H7 (cell line): ENCODE data around the gene EMX1. TPM values are rescaled to one million over a fixed set of nuclear protein-coding genes. Genes with fewer than 3 reads are reported as not detected.
A peak's percentile ranks its signal among the peaks of the same experiment; 100 is the strongest.

ENCODE experiments used
- DNase-seq: peaks from one replicate; pipeline ENCODE4 v3.0.0; 2012
- H3K27me3 ChIP-seq: 2 replicates; pipeline ENCODE4 v1.6.0; 2011; ENCODE audit warnings: mild to moderate bottlenecking, low read length; ENCODE audit not compliant: control insufficient read depth, insufficient read depth
- H3K36me3 ChIP-seq: replicated peaks from 2 replicates; pipeline ENCODE4 v1.5.1; 2011; ENCODE audit warnings: low read length; ENCODE audit not compliant: control insufficient read depth, insufficient read depth
- H3K4me3 ChIP-seq: 2 replicates; pipeline ENCODE4 v1.5.1; 2011; ENCODE audit warnings: low read depth, mild to moderate bottlenecking, control low read depth, low read length, moderate library complexity; ENCODE audit not compliant: insufficient read depth
- total RNA-seq: library from RNA; depleted of rRNA; stranded (reverse); fragments of >200 nt; shearing (Covaris generic); gene quantifications from 2 replicates; pipeline ENCODE4 v1.2.3, GENCODE V29; 2014

EMX1 gene
- total RNA-seq, 1 experiment from 2014 or later = 0.28 TPM

DNA sequence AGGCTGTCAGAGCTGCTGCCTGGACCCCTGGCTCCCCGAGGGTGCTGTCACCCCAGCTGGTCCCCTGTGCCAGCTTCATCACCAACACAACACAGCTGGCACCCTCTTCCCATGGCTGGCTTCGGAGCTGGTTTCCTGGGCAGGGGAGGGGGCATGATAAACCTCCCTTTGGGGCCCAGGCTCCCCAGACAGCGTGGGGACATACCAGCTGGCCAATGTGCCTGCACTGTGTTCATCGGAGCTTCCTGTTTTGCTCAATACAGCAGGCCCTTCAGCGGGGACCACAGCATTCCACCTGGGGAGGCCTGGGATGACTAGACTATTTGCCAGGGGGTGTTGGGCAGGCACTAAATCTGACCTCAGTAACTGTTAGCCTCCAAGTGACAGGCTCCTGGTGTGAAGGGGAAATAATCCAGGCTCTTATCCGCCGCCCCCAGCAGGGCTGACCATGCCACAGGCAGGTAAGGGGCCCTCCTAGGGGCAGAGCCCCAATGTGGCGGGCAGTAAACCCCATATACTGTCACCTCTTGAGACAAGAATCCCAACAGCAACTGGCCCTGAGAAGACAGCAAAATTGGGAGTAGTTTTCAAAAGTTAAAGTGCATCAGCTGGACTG, 44.6 kb downstream of the EMX1 start:
- DNase-seq = no peak
- no peaks in the 10 kb centered on the region; the same call in 1 of the 2 replicates for H3K36me3 ChIP-seq
- H3K27me3 ChIP-seq = no peaks in the 10 kb centered on the region
- H3K4me3 ChIP-seq = no peak overlapping the region

DNA sequence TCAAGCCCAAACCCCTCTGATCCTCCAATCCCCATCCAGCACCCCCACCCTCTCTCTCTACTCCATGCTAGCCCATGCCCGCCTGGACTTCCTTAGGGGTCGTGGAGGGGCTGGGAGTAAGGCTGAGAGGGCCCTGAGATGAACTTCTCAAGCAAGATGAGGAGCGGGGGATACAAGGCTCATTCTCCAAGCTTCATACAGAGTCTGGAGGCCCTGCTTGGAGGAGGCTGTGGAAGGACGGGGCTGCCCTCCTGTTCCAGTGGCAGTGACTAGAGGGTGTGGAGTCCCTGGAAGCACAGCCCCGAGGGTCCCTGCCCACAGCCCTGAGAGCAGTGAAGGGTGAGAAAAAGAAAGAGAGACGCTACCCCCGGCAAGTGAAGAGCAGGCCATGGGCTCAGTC, 45.6 kb downstream of the EMX1 start:
- H3K36me3 ChIP-seq = no peaks in the 10 kb centered on the region; the same call in 1 of the 2 replicates
- H3K27me3 ChIP-seq = no peaks in the 10 kb centered on the region
- no peak for DNase-seq
- H3K4me3 ChIP-seq = no peak overlapping the region

DNA sequence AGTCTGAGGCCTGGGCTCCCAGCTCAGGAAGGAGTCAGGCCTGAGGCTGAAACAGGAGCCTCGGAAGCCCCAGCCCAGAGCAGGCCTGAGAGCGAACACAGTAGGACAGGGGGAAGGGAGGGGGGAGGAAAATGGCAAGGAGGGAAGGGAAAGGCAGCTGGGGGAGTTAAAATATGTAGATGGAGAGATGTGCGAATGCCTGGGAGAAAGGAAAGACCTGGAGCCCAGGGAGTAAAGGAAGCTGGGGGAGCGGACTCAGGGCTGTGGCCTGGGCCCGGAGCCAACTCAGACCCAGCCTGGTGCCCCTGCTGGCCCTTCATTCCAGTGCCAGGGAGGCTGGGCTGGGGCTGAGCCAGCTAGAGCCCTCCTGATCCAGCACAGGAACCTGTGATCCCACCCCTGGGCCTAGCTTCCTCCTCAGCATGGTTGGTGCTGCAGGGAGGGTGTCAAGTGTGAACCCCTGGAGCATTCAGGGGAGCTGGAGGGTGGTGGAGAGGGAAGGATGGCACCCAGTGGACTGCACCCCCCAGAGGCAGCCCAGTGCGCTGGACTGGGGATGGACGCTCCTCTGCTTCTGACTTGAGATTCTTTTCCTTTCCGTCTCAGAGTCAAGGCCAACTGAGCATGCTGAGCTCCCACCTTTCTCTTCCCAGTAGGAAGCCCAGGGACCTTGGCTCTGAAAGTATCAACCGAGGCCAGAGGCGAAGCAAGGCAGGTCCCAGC, 46.3 kb downstream of the EMX1 start:
- no peaks in the 10 kb centered on the region; the same call in 1 of the 2 replicates for H3K36me3 ChIP-seq
- DNase-seq = peak; percentile 94
- no peaks in the 10 kb centered on the region for H3K27me3 ChIP-seq
- no peak overlapping the region for H3K4me3 ChIP-seq

DNA sequence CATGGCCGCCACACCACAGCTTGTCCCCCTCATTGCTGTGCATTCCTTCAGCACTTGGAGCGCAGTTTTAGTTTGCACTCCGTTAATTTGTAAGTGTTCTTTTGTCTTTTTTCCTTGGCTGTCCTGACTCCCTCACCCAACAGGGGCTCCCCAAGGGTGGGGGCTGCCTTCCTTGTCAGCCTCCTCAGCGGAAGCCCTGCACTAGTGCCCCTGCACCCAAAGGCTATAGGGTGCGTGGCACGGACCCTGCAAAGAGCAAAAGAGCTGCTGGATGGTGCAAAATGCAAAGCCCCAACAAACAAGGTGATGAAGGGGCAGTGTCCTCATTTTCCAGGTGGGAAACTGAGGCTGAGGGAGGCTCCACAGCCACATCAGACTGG, 46.8 kb downstream of the EMX1 start:
- H3K27me3 ChIP-seq = no peaks in the 10 kb centered on the region
- H3K36me3 ChIP-seq = no peaks in the 10 kb centered on the region; the same call in 1 of the 2 replicates
- H3K4me3 ChIP-seq = no peak overlapping the region
- no peak for DNase-seq

DNA sequence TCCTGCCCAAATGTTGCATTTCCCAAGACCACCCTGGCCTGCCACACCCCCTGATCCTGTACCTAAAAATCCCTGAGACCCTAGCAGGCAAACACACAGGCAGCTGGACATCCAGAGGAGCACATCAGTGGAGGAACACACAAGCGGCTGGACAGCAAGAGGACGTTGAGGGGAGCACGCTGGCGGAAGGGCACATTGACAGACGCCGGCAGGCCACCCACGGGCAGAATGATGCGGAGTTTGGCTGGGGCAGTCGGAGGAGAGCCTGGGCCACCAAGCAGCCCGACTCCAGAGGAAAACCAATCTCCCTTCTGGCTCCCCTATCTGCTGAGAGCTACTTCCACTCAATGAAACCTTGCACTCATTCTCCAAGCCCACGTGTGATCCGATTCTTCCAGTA, 47.7 kb downstream of the EMX1 start:
- no peak for DNase-seq
- Histone ChIP-seq H3K27me3 (no peaks in the 10 kb centered on the region), H3K36me3 (no peaks in the 10 kb centered on the region; the same call in 1 of the 2 replicates), H3K4me3 (no peak overlapping the region)

DNA sequence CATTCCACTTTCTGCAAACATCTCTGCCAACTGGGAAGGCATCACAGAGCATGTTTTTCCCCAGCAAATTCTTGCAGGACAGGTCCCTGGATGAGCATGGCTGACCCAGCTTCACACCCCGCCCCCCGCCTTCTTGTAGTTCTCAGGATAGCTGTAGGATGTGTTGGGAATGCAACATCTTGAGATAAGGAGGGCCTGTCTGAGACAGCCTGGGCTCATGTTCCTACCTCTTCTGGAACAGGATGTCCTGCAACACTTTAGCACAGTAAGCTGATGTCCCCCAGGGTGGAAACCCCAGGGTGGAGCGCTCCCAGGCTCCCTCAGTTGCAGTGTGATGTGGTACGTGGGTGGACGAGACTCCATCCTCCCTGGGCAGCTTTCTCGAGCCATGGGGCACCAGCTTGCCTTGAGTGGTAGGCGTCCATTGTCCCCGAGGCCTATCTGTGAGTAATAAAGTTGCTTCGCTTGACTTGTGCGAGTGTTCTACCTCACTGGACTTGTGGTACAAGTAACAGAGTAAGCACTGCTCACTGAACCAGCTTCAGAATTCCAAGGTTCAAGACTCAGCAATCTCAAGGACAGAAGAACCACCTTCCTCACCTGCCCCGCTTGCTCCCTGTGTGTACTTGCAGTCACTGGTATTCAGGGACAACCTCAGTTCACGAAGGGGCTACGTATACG, 48.6 kb downstream of the EMX1 start:
- DNase-seq = no peak
- H3K36me3 ChIP-seq = no peaks in the 10 kb centered on the region; the same call in 1 of the 2 replicates
- H3K4me3 ChIP-seq = no peak overlapping the region
- no peaks in the 10 kb centered on the region for H3K27me3 ChIP-seq

DNA sequence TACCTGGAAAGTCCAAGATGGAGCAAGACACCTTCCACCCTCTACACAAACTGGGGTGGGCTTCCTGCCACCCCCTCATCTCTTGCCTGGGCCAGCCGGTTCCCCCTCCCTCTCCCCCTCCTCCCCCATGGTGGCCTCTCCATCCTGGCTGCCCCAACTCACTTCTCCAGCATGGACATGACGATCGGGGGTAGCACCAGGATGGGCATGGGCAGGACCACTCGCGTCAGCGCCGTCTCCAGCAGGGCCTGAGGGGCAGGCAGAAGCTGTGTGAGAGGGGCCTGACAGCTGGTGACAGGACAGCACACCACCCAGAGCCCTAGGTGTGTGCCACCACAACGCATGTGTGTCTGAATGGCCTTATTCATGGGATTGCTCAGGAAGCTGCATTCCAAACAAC, 51.0 kb downstream of the EMX1 start:
- Histone ChIP-seq H3K27me3 (no peaks in the 10 kb centered on the region), H3K4me3 (no peak overlapping the region)
- no peak for DNase-seq

DNA sequence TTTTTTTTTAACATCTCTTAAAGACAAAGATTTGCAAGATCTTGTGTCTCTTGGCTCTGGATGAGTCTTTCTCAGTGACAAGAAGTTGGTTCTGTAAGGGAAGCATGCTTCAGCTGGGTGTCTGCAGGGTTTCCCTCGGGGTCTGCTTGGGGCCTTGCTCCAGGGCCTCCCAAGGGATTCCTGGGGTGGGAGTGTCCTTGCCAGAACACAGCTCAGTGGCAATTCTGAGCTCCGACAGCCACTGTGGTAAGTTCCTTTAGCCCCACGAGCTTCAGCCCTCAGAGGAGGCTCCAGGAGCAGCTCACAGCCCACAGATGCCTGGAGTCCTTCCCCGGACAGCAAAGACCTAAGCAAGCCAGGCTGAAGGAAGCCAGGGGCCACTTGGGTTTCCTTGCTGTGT, 52.4 kb downstream of the EMX1 start:
- Histone ChIP-seq H3K27me3 (no peaks in the 10 kb centered on the region), H3K36me3 (no peaks in the 10 kb centered on the region; the same call in 1 of the 2 replicates), H3K4me3 (no peak overlapping the region)
- no peak for DNase-seq

More for the DNA sequence above, 51.0 kb downstream of the EMX1 start:
- H3K36me3 ChIP-seq = no peaks in the 10 kb centered on the region; the same call in 1 of the 2 replicates

DNA sequence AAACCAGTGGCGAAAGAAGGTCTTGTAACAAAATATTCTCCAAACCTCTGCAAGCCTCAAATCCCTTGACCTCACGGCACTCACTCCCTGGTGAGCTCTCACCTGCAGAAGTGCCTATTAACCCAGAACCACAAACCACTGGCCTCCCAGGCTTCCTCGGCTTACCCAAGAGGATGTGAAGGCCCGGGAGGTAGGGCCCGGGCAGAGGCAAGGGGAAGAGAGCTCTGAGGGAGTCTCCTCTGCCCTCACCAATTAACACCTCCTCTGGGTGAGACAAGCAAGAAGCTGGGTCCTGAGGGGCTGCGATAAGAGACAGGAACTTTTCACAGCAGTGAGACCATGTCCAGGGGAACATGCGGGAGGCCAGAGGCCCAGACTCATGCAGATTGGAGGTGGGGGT, 53.7 kb downstream of the EMX1 start:
- no peak for DNase-seq
- Histone ChIP-seq H3K27me3 (no peaks in the 10 kb centered on the region), H3K36me3 (no peaks in the 10 kb centered on the region; the same call in 1 of the 2 replicates), H3K4me3 (no peak overlapping the region)

DNA sequence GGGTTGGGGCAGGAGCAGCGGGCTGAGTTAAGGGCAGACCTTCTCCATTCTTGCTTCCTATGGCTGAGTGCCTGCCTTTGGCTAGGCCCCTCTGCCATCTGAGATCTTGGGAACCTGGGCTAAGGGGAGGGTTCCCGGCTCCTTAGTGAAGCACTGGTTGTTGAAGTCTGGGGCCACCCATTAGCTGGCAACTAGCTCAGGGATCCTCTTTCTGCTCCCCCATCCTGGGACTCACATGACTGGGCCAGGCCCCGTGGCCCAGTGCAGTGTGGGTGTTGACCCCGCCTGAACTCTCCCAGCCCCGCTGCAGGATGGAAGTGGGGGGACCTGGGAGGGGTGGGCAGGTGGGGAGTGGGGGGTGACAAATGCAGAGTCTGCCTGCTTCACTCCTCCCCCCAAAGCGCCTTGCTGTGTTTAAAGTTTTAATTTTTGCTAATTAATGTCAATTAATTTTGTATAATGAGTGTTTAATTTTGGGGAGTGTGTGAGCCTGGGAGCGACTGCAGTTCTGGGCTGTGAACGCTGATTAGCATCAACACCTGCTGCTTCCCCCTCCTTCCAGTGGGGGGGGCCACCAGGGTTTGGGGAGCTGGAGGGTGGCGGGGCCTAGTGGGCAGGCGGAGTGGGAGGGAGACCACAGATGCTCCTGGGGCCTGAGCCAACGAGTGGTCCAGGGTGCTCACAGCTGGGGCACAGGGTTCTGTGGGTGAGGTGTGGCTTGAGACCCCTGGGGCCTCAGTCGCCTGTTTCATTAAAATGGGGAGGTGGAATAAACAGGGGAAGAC, 55.2 kb downstream of the EMX1 start:
- Histone ChIP-seq H3K4me3 (no peak overlapping the region), H3K27me3 (no peaks in the 10 kb centered on the region), H3K36me3 (no peaks in the 10 kb centered on the region)
- DNase-seq = peak; percentile 69

DNA sequence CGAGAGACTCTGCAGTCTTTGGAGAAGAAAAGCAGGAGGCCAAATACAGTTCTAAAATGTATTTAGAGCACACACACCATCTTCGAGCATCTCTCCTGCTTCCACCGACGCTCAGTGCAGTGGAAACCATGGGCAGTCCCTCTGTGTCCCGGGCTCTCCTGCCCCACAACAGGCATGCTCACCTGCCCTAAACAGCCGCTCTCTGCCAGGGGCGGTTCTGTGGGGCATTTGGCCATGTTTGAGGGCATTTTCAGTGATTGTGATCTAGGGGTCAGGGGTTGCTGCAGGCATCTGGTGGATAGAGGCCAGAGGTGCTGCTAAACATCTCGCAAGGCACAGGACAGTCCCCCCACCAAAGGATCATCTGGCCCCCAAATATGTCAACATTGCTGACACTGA, 55.8 kb downstream of the EMX1 start:
- no peak for DNase-seq
- Histone ChIP-seq H3K36me3 (no peaks in the 10 kb centered on the region), H3K27me3 (no peaks in the 10 kb centered on the region), H3K4me3 (no peak overlapping the region)

DNA sequence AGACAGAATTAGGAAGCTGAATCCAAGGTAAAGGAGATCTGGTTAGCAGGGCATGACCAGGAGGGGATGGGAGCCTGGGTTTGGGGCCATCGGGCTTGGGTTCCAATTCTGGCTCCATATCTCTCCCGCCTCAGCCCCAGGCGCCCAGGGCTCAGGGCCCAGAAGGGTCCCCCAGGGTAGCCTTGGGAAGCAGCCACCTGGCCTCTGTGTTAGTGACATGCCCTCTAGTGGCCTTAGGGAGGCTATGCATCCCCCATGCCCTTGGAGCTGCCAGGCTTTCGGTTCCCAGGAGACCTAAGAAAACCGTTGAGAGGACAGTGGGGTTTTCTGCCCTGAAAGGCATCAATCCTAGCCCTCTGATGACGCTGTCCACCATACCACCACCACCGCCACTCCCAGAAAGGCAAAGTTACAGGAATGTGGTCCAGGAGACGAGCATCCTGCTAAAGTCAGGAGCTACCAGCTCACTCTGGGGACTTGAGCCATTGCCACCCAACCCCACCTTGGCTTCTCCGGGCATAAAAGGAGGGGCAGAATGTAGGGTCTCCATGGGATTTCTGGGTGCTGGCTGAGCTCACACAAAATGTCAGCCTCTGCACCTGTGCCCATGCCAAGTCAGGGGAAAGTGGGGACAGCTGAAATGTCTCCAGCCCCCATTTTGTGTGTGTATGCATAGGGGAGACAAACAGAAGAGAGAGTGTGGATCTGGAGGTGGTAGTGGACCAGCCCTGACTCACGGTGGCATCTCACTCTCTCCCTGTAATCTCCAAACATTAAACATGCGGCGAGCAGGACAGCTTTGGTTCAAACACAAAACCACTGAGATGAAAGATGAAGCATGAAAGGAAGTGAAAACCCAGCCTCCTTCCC, 56.5 kb downstream of the EMX1 start:
- Histone ChIP-seq H3K36me3 (no peaks in the 10 kb centered on the region), H3K4me3 (no peak overlapping the region), H3K27me3 (no peaks in the 10 kb centered on the region)
- peak; percentile 95 for DNase-seq

DNA sequence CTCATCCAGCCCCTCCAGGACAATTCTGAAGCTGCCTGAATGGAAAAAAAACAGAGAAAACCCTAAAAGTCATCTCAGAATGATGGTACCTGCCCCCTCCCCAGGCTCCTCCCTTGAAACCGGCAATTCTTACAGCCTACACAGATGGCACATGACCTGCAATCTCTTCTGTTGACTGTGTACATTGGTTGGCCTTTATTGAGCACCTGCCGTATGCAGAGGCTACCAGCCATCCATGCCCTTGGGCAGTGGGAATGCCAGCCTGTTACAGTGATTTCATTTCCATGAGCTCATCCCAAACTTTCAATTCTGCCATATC, 57.1 kb downstream of the EMX1 start:
- Histone ChIP-seq H3K36me3 (no peaks in the 10 kb centered on the region), H3K27me3 (no peaks in the 10 kb centered on the region), H3K4me3 (no peak overlapping the region)
- no peak for DNase-seq

DNA sequence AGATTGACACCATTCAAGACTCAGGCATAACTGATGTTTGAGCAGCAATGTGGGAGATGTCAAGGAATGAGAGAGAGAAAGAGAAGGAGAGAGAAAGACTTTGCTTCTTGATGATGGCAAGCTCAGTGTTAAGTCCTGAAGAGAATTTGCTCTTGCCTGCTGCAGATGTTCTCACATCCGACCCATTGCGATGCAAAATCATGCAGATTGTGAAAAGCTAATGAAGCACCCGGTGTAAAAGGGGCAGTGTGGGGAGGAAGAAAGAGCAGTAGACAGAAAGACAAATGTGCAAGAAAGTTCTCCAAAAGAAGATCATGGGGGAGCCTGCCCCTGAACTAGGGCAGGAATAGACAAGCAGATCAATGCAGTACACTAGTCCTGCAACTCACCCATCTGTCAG, 57.7 kb downstream of the EMX1 start:
- no peak for DNase-seq
- H3K36me3 ChIP-seq = no peaks in the 10 kb centered on the region
- no peaks in the 10 kb centered on the region for H3K27me3 ChIP-seq
- no peak overlapping the region for H3K4me3 ChIP-seq
